IPS DF 6.9 (cell line): ENCODE data around the gene SNRNP35.

Source experiments
- DNase-seq: peaks from one replicate; pipeline ENCODE4 v3.0.0-alpha.2; 2013; ENCODE audit warnings: low read depth, low spot score
- H3K27ac ChIP-seq: one replicate; pipeline ENCODE4 v1.5.1; 2013; ENCODE audit warnings: low read length, control low read depth
- H3K27me3 ChIP-seq: 2 replicates; pipeline ENCODE4 v1.6.1; 2013; ENCODE audit warnings: mild to moderate bottlenecking, low read length; ENCODE audit not compliant: control insufficient read depth, insufficient read depth
- H3K36me3 ChIP-seq: 2 replicates; pipeline ENCODE4 v1.6.1; 2013; ENCODE audit warnings: low read length; ENCODE audit not compliant: control insufficient read depth, insufficient read depth
- H3K4me1 ChIP-seq: 2 replicates; pipeline ENCODE4 v1.6.1; 2013; ENCODE audit warnings: low read length; ENCODE audit not compliant: control insufficient read depth, insufficient read depth
- H3K4me3 ChIP-seq: 2 replicates; pipeline ENCODE4 v1.5.1; 2013; ENCODE audit warnings: mild to moderate bottlenecking, low read length
- H3K9me3 ChIP-seq: 2 replicates; pipeline ENCODE4 v1.6.1; 2013; ENCODE audit warnings: low read length, inconsistent platforms; ENCODE audit not compliant: control insufficient read depth, insufficient read depth
- WGBS: extraction: QIAGEN DNeasy Blood & Tissue Kit; methylation state at CpG from one replicate; pipeline ENCODE4 v1.1.7; 2013; ENCODE audit warnings: mixed read lengths, missing lambda C conversion rate; ENCODE audit not compliant: insufficient read length, insufficient coverage; 5-methylcytosine and 5-hydroxymethylcytosine counted together

The SNRNP35 gene

DNA sequence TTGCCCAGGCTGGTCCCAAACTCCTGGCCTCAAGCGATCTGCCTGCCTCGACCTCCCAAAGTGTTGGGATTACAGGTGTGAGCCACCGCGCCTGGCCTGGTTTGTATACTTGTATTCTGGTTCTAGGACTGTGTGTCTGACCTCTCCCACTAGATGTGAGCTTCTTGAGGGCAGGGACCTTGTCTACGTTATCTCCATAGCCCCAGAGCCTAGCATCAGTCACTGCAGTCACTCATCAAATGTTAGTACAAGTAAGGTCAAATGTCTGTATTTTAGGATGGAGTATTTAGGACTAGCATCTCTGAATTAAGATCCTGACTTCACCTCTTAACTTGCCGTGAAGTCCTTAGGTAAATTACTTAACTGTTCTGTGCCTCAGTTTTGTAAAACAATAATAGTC lies 24.3 kb upstream of the SNRNP35 start:
- no peak overlapping the region for H3K4me3 ChIP-seq
- H3K36me3 ChIP-seq: no peaks in the 10 kb centered on the region
- no peak overlapping the region for H3K27ac ChIP-seq
- H3K27me3 ChIP-seq: peaks cover 5% of the 10 kb centered on the region
- WGBS: no CpG with 5 or more reads among the region's 6 CpGs
- DNase-seq: no peak
- no peaks in the 10 kb centered on the region for H3K9me3 ChIP-seq
- H3K4me1 ChIP-seq: no peaks in the 10 kb centered on the region

GRCh38 chr12:123435636-123436016 lies 22.3 kb upstream of the SNRNP35 start:
- H3K4me1 ChIP-seq: no peaks in the 10 kb centered on the region
- no peak for DNase-seq
- H3K36me3 ChIP-seq: no peaks in the 10 kb centered on the region
- H3K27me3 ChIP-seq: peaks cover 5% of the 10 kb centered on the region
- H3K27ac ChIP-seq: no peak overlapping the region
- peak overlapping the region; percentile 50 for H3K4me3 ChIP-seq
- no peaks in the 10 kb centered on the region for H3K9me3 ChIP-seq
- WGBS: no CpG with 5 or more reads among the region's 5 CpGs

GRCh38 chr12:123436017-123436964 lies 21.6 kb upstream of the SNRNP35 start, which contains the start of gene RILPL2:
Gene RILPL2 (minus strand): TSS chr12:123436684. CDS start chr12:123436420, 264 bp downstream.
- peak within 1 kb of the TSS; percentile 50 for H3K4me3 ChIP-seq
- H3K4me1 ChIP-seq: no peaks in the 10 kb centered on the region
- no peak for DNase-seq
- H3K27ac ChIP-seq: no peak within 1 kb of the TSS
- peaks cover 5% of the 10 kb centered on the region for H3K27me3 ChIP-seq
- no peaks in the 10 kb centered on the region for H3K36me3 ChIP-seq
- no peaks in the 10 kb centered on the region for H3K9me3 ChIP-seq
- no CpG with 5 or more reads among the region's 69 CpGs for WGBS

DNA sequence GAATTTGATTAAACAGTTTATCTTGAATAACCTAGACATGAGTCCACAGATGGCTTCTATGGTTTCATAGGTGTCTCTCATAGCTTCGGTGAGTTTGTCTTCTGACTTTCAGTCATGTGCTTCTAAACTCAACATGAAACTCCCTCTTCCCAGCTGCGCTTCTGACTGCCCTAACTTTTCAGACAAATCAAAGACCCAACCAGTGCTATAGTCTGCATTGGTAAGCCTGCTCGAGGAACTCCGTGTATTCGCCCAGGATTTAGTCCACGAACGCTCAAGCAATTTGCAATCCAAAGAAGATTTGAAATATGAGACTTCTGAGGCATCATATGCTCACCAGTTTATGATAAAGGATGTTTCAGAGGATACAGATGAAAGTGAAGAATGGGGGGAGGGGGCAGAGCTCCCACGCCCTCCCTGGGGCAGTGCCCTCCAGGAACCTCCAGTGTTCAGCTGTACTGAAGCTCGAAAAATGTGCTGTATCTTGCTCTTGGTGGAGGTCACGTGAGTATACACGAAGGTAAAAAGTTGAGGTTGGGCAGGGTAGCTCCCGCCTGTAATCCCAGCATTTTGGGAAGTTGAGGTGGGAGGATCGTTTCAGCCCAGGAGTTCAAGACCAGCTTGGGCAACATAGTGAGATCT lies 16.3 kb upstream of the SNRNP35 start:
- Histone ChIP-seq H3K4me3 (no peak overlapping the region), H3K36me3 (no peaks in the 10 kb centered on the region)
- WGBS: no CpG with 5 or more reads among the region's 13 CpGs

DNA sequence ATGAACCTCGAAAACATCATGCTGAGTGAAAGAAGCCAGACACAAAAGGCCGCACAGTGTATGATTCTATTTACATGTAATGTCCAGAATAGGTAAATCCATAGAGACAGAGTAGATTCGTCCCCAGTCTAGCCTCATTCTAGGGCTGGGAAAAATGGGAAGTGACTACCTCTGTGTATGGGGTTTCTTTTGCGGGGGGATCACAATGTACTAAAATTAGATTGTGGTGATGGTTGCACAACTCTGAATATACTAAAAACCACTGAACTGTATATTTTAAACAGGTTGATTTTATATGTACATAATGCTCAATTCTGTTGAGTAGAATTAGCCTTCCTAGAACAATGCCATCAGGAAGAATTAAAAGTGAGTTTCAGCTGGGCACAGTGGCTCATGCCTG lies 15.2 kb upstream of the SNRNP35 start:
- H3K4me1 ChIP-seq: no peaks in the 10 kb centered on the region
- H3K27me3 ChIP-seq: no peaks in the 10 kb centered on the region; the same call in 1 of the 2 replicates
- H3K27ac ChIP-seq: no peak overlapping the region
- H3K4me3 ChIP-seq: no peak overlapping the region
- no peak for DNase-seq
- H3K9me3 ChIP-seq: no peaks in the 10 kb centered on the region
- no CpG with 5 or more reads among the region's 4 CpGs for WGBS
- H3K36me3 ChIP-seq: no peaks in the 10 kb centered on the region

More for the DNA sequence above, 16.3 kb upstream of the SNRNP35 start:
- H3K27ac ChIP-seq: no peak overlapping the region
- no peaks in the 10 kb centered on the region for H3K9me3 ChIP-seq
- H3K27me3 ChIP-seq: peaks cover 2% of the 10 kb centered on the region
- no peaks in the 10 kb centered on the region for H3K4me1 ChIP-seq
- DNase-seq: no peak

DNA sequence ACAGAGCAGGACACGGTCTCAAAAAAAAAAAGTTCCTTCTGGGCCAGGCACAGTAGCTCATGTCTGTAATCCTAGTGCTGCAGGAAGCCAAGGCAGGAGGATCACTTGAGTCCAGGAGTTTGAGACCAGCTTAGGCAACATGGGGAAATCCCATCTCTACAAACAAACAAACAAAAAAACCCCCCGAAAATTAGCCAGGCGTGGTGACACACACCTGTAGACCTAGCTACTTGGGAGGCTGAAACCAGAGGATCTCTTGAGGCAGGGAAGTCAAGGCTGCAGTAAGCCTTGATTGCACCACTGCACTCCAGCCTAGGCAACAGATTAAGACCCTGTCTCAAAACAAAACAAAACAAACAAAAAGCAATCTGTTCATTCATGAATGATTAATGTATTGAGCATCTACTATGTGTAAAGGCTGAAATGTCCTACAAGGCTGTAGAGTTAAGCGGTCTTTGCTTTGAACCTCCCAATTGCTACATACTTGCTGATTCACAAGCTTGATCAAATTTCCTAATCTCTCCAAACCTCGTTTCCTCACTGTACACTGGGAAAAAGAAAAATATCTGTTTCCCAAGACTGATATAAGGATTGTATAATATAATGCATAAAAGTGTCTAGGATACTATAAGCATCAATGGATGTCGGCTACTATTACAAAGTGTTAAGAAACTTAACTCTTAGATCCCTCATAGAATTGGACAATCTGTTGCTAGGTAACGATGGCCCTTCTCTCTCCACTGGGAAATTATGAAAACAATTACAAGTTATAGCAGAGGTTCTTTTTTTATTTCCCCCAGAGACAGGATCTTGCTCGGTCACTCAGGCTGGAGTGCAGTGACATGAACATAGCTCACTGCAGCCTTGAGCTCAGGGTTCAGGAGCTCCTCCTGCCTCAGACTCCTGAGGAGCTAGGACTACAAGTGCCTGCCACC lies 13.6 kb upstream of the SNRNP35 start:
- no peaks in the 10 kb centered on the region; the same call in 1 of the 2 replicates for H3K4me1 ChIP-seq
- H3K36me3 ChIP-seq: no peaks in the 10 kb centered on the region
- no peak overlapping the region for H3K27ac ChIP-seq
- DNase-seq: no peak
- H3K27me3 ChIP-seq: no peaks in the 10 kb centered on the region
- H3K4me3 ChIP-seq: no peak overlapping the region
- WGBS: no CpG with 5 or more reads among the region's 8 CpGs
- no peaks in the 10 kb centered on the region for H3K9me3 ChIP-seq

- H3K4me1 ChIP-seq: no peaks in the 10 kb centered on the region; the same call in 1 of the 2 replicates
- WGBS: no CpG with 5 or more reads among the region's 18 CpGs
- no peak for DNase-seq
- H3K27me3 ChIP-seq: no peaks in the 10 kb centered on the region
- H3K9me3 ChIP-seq: no peaks in the 10 kb centered on the region
- no peak overlapping the region for H3K27ac ChIP-seq
- H3K36me3 ChIP-seq: no peaks in the 10 kb centered on the region
- H3K4me3 ChIP-seq: no peak overlapping the region
Observed at GRCh38 chr12:123445388-123446332, 12.3 kb upstream of the SNRNP35 start.

GRCh38 chr12:123446333-123446713 lies 11.6 kb upstream of the SNRNP35 start:
- no peak overlapping the region for H3K27ac ChIP-seq
- no peaks in the 10 kb centered on the region; the same call in 1 of the 2 replicates for H3K4me1 ChIP-seq
- no CpG with 5 or more reads among the region's 4 CpGs for WGBS
- no peaks in the 10 kb centered on the region for H3K27me3 ChIP-seq
- no peaks in the 10 kb centered on the region for H3K9me3 ChIP-seq
- H3K36me3 ChIP-seq: no peaks in the 10 kb centered on the region
- no peak overlapping the region for H3K4me3 ChIP-seq
- DNase-seq: no peak

GRCh38 chr12:123449249-123449733 lies 8.6 kb upstream of the SNRNP35 start:
- Histone ChIP-seq H3K36me3 (no peaks in the 10 kb centered on the region), H3K27me3 (no peaks in the 10 kb centered on the region), H3K27ac (no peak overlapping the region), H3K9me3 (no peaks in the 10 kb centered on the region), H3K4me1 (no peaks in the 10 kb centered on the region; the same call in 1 of the 2 replicates), H3K4me3 (no peak overlapping the region)
- DNase-seq: no peak
- WGBS: no CpG with 5 or more reads among the region's 2 CpGs
